ENCODE measurements around the gene ITPRIP.

DNA sequence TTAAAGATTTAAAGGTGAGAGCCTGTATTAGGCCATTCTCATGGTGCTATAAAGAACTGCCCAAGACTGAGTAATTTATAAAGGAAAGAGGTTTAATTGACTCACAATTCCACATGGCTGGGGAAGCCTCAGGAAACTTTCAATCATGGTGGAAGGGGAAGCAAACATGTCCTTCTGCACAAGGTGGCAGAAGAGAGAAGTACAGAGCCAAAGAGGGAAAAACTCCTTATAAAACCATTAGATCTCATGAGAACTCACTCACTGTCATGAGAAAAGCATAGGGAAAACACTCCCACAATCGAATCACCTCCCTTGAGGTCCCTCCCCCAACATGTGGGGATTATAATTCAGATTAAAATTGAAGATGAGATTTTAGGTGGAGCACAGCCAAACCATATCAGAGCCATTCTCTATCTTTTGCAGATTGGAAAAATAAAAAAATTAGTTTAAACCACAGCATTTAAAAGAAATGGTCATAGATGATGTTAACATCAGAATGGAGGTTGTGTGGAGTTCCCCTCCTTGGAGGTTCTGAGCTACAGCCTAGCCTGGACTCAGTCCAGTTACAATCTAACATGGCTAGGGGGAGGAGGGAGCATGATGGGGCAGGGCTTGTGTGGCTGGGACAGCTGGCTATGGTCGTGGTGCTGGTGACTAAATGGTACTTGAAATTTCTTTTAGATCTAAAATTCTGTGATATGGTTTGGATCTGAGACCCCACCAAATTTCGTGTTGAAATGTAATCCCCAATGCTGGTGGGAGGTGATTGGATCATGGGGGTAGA is 36.2 kb downstream of the ITPRIP start:
- TF ChIP-seq, protein P1, sequence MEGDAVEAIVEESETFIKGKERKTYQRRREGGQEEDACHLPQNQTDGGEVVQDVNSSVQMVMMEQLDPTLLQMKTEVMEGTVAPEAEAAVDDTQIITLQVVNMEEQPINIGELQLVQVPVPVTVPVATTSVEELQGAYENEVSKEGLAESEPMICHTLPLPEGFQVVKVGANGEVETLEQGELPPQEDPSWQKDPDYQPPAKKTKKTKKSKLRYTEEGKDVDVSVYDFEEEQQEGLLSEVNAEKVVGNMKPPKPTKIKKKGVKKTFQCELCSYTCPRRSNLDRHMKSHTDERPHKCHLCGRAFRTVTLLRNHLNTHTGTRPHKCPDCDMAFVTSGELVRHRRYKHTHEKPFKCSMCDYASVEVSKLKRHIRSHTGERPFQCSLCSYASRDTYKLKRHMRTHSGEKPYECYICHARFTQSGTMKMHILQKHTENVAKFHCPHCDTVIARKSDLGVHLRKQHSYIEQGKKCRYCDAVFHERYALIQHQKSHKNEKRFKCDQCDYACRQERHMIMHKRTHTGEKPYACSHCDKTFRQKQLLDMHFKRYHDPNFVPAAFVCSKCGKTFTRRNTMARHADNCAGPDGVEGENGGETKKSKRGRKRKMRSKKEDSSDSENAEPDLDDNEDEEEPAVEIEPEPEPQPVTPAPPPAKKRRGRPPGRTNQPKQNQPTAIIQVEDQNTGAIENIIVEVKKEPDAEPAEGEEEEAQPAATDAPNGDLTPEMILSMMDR (IDR thresholded peaks at IDR 0.05; ENCODE audit: borderline replicate concordance, extremely low read depth, low read length, poor library complexity, severe bottlenecking), result no peak
- no peak for TF ChIP-seq EZH2 (IDR thresholded peaks at IDR 0.05; ENCODE audit: borderline replicate concordance, low read depth, low read length, severe bottlenecking)

Data from DND-41 (cell line).